GM19468 (cell line): ENCODE measurements around the gene TMEM248.
"Not testable (repeated sequence)": the region's sequence is repeated elsewhere in the genome, so short reads cannot be mapped to it uniquely, and the experiment has no call there.

Experiments
- ATAC-seq: cut with Tn5 transposase; IDR thresholded peaks from one replicate; pipeline ENCODE4 v1.9.1; 2021; ENCODE audit warnings: mild to moderate bottlenecking, moderate library complexity, moderate number of reproducible peaks; ENCODE audit not compliant: unreplicated experiment; ENCODE audit errors: extremely low read depth

The TMEM248 gene

DNA sequence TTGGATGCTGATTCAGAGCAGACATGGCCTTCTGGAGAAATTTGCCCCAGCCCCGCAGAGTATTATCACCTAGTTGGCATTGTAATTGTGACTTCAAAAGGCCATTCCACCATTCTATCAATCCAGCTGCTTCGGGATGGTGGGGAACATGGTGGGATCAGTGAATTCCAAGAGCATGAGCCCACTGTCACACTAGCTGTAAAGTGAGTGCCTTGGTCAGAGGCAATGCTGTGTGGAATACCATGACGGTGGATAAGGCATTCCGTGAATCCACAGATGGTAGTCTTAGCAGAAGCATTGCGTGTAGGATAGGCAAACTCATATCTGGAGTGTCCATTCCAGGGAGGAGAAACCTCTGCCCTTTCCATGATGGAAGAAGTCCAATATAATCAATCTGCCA, 13.3 kb upstream of the TMEM248 start:
- no peak for ATAC-seq

DNA sequence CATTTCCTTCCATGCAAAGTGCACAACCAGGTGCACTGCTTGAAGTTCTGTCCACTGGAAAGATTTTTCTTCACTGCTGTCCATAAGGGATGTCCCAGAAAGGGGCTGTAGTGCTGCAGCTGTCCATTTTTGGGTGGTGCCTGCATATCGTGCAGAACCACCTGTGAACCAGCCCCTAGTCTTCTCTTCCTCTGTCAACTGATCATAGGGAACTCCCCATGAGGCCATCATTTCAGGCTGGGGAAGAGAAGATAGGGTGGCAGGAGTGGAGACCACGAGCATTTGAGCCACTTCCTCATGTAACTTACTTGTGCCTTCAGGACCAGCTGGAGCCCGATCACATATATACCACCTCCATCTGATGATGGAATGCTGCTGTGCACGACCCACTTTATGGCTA, 12.4 kb upstream of the TMEM248 start:
- ATAC-seq: not testable (repeated sequence)

DNA sequence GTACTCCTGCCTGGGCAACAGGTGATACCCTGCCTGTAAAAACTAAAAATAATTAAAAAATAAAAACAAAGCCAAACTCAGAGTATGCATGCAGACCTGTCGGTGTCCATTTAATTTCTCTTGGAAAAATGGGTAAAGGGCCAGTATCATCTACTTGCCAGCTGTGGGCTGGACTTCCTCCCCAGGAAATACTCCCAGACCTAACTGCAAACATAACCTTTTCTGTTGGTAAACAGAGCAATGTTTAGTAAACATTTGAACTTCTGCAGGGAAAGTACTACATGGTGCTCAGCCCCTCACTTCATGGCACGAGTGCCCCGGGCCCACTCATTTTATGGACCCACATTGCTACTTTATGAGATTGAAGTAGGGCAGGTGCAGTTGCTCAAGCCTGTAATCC, 10.2 kb upstream of the TMEM248 start:
- ATAC-seq: no peak

DNA sequence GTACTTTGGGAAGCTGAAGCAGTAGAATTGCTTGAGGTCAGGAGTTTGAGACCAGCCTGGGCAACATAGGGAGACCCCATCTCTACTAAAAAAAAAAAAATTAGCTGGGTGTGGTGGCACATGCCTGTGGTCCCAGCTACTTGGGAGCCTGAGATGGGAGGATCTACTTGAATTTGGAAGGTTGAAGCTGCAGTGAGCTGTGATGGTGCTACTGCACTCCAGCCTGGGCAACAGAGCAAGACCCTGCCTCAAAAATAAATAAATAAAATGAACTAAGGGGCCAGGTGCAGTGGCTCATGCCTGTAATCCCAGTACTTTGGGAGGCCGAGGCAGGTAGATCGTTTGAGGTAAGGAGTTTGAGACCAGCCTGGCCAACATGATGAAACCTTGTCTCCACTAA, 9.8 kb upstream of the TMEM248 start:
- not testable (repeated sequence) for ATAC-seq

DNA sequence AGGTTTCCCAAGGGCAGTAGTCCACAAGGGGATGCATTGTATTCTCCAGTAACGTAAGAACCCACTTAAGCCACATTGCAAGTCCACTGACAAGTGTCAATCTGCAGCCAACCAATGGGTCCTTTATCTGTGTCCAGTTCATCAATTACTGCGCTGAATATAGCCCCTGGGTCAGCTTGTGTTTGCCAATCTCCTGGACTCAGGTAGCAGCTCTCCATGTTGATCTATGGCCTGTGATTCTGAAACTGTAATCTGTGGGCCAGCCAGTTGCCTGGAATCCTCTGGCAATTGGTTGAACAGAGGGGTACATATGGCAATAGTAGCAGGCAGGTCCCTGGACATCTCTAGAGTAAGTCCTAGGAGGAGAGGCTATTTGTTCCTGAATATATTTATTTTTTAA, 8.8 kb upstream of the TMEM248 start:
- no peak for ATAC-seq

DNA sequence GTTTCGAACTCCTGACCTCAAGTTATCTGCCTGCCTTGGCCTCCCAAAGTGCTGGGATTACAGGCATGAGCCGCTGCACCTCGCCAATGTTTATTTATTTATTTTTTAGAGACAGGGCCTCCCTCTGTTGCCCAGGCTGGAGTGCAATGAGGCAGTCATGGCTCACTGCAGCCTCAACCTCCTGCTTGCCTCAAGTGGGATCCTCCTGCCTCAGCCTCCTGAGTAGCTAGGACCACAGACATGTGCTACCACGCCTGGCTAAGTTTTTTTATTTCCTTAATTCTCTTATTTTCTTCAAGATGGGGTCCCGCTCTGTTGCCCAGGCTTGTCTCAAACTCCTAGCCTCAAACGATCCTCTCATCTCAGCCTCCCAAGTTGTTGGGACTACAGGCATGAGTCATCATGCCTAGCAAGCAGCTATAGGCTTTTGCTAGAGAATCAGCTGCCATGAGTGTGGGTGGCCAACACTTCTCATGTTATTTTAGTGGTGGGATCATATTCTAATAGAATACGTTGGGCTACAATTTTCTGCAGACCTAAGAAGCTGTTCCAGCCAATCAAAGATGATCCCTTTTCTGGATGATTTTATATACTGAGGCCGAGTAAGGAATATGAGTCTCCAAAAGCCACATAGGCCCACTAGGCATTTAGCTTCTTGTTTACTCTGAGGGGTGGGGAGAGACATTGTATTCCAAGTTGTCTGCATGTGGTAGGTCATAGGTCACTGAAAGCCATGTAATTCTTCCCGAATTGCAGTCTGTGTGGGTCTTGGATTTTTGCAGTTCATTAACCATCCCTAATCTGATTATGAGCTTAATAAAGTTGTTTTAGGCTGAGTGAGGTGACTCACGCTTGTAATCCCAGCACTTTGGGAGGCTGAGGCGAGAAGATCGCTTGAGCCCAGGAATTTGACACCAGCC, 7.6 kb upstream of the TMEM248 start:
- no peak for ATAC-seq

DNA sequence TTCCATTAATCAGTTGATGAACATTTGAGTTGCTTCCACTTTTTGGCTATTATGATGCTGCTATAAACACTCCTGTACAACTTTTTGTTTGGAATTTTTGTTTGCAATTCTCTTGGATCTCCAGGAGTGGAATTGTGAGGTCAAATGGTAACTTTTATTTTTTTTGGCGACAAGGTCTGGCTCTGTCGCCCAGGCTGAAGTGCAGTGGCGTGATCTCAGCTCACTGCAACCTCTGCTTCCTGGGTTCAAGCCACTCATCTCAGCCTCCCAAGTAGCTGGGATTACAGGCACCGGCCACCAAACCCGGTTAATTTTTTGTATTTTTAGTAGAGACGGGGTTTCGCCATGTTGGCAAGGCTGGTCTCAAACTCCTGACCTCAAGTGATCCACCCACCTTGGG, 3.1 kb upstream of the TMEM248 start:
- not testable (repeated sequence) for ATAC-seq

DNA sequence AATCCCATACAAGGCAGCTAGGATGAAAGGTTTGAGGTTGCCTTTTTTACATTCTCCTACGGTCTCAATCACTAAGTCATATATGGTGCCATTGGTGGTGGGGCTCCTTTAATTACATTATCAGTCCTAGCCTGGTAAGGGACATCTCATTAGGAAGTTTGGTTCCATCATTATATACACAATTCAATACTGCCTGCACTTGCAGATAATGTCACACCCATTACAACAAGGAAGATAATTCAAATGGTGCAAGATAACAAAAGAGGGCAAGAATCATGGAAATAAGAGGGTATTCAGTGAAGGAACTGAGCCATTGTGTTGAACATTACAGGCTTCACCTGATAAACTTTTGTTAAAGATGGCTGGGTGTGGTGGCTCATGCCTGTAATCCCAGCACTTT, 1.7 kb upstream of the TMEM248 start:
- ATAC-seq: no peak

DNA sequence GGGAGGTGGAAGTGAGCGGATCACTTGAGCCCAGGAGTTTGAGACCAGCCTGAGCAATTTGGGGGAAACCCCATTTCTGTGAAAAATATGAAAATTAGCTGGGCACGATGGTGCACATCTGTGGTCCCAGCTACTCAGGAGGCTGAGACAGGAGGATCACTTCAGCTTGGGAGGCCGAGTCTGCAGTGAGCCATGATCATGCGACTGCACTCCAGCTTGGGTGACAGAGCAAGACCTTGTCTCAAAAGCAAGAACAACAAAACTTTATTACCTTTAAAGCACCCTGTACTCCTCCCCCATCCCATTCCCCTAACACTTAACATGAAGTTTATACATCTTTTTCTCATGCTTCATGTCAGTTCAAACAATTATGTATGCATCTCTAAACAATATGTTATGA, 1.3 kb upstream of the TMEM248 start:
- ATAC-seq: no peak

DNA sequence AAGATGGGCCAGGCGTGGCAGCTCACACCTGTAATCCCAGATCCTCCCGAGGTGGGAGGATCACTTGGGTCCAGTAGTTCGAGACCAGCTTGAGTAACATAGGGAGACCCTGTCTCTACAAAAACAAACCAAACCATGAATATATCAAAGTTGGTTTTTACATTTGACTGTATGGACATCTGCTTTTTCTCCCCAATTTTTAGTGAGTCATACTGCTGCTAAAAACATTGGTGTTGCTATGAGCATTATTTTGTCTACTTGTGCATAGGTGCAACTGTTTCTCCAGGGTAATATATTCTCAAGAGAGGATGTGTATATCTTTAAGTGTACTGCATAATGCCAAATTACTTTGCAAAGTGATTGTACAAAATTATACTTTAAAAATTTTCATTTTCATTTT, 769 bp upstream of the TMEM248 start:
- no peak for ATAC-seq

DNA sequence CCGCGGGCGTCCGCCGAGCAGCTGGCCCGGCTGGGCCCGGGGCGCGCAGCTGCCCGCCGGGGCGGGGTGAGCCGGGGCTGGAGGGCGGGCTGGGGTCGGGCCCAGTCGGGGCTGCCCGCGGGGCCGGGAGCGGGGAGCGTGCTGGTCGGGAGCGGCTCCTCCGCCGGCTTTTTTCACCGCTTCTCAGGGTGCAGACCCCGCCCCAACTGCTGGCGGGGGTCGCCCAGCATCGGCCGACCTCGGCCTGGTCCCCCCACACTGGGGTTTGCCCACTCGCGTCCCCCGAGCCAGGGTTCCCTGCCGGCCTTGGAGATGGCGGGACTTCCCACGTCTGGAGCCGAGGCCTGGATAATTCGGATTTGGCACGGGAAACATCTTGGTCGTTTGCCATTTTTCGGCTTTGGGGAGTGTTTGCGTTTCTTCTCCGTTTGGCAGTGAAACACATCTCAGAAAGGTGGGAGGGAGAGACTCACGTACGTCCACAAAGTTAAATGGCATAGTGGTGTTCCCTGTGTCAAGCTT, 432 bp downstream of the TMEM248 start:
- peak; percentile 15 for ATAC-seq

DNA sequence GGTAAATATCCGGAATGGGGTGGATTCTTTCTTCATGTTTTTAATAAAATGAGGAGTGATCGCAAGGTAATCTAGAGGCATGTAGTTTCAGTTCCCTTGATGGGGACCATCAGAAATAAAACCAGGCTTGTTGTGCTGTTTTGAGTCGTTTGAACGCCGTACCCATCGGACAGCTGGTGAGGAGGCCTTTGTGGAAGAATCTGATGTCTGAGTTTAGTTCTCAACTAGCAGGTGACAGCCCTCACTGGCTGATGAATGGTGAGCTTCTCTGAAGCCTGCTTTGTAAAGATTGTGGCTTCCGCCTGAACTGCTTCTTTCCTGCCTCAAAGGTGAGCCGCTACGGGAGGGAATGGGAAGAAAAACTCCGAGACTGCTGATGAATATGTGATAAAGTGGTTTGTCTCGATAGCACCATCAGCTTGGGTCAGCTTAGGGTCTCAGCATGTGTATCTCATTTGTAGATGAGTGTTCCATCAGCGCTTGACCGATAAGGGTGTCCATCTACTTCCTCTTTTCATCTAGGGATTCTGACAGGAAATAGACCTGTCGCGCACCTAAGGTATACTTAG, 977 bp downstream of the TMEM248 start:
- no peak for ATAC-seq

DNA sequence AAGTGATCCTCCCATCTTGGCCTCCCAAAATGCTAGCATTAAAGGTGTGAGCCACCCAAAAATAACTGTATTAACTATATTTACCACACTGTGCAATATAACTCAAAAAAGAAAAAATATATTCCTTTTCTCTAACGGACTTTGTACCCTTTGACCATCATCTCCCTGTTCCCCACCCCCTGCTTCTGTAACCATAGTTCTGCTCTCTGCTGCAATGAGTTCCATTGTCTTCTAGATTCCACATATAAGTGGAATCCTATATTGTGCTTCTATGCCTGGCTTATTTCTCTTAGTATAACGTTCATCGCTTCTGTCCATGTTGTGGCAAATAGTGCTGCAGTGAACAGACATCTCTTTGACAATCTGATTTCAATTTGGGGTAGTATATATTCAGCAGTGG, 4.2 kb downstream of the TMEM248 start:
- ATAC-seq: no peak

DNA sequence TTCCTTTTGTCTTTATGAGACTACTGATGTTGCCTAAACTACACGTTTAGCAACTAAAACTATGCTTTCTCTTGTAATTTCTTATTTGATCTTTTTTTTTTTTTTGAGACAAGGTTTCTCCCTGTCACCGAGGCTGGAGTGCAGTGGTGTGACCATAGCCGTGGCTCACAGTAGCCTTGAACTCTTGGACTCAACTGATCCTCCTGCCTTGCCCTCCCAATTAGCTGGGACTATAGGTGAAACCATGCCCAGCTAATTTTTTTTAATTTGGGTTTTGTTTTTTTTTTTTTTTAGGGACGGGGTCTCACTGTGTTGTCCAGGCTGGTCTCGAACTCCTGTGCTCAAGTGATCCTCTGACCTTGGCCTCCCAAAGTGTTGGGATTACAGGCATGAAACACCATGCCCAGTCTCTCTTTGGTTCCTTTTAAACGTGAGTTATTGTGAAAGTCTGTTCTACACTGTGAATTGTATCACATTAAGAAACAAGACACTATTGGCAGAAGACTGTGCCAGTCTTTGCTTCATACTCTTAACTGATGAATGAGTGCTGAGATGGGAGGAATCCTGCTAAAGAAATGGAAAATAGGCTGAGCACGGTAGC, 6.4 kb downstream of the TMEM248 start:
- no peak for ATAC-seq

DNA sequence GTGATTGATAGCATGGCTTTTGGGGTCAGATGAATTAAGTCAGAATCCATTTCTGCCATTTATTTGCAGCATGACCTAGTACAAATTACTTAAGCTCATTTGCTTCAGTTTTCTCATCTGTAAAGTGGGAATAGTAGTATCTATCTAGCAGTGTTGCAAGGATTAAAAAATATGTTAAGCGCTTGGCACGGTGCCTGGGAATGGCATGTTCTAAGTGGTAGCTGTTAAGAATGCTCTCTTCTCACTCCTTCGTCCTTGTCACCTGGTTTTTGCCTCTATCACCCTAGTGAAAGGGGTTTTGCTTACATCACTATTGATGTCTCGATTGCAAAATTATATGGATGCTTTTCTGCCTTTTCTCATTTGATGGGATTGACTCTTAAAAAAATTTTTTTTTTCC, 7.4 kb downstream of the TMEM248 start:
- no peak for ATAC-seq

DNA sequence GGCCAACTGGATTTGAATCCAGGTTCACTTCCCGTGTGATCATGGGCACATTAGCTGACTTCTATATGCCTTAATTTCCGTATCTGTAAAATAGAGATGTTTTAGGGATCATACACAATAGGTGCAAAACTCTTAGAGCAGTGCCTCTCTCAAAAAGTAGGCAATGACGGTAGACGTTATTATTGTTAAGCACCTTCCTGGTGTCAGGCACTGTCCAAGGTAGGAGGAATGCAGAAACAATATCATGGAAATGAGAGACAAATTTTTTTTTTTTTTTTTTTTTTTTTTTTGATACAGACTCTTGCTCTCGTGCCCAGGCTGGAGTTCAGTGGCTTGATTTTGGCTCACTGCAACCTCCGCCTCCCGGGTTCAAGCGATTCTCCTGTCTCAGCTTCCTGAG, 8.1 kb downstream of the TMEM248 start:
- no peak for ATAC-seq

DNA sequence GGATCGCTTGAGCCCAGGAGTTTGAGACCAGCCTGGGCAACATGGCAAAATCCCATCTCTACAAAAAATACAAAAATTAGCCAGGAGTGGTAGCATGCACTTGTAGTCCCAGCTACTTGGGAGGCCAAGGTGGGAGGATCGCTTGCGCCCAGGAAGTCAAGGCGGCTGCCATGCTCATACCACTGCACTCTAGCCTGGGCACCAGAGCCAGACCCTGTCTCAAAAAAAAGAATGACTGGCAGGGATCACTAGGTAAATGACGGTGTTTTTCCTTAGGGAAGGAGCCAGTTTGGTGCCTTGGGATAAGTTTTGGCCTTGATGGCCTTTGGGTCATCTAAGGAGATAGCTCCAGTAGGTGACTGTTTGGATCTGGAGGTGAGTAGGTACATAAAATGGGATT, 8.9 kb downstream of the TMEM248 start:
- ATAC-seq: no peak

DNA sequence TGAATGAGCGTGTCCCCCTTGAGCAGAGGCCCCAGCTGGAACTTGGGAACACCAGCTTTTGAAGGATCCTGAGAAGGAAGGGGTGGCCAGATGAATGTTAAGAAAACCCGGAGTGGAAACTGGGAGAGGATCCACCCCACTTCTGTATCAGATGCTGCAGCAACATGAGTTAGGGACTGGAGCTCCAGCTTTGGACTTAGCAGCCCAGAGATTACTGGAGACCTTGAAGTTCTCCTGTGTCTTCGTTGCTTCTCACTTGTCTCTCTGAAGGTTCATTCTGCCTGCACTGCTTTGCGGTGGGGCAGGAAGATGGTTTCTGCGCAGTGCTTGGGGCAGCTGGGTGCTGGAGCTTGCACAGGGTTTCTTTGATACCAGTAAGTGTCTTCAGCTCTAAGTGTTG, 9.3 kb downstream of the TMEM248 start:
- no peak for ATAC-seq

DNA sequence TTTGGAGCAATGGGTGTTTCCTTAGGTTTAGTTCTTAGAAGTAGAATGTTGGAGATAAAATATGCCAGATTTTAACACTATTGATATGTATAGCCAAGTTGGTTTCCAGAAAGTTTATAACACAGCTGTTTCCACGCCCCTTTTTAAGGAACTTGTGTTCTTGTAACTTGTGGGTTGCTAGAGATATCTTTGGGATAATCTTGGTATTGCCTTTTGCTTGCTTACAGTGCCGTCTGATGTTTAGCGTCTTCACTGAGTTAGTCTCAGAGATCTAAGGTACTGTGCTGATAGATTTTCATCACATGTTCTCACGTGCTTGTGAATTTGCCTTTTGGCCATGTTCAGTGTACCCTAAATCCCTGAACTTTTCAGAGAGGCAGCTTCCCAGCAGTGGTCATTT, 12.4 kb downstream of the TMEM248 start:
- ATAC-seq: no peak

DNA sequence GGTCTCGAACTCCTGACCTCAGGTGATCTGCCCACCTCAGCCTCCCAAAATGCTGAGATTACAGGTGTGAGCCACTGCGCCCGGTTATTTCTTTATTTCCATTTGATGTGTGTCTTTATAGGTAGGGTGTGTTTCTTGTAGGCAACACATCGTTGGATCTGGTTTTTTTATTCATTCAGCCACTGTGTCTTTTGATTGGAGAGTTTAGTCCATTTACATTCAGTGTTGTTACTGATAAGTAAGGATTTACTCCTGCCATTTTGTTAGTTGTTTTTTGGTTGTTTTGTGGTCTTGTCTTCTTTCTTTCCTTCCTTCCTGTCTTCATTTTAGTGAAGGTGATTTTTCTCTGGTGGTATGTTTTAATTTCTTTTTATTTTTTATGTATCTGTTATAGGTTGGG, 16.9 kb downstream of the TMEM248 start:
- no peak for ATAC-seq

DNA sequence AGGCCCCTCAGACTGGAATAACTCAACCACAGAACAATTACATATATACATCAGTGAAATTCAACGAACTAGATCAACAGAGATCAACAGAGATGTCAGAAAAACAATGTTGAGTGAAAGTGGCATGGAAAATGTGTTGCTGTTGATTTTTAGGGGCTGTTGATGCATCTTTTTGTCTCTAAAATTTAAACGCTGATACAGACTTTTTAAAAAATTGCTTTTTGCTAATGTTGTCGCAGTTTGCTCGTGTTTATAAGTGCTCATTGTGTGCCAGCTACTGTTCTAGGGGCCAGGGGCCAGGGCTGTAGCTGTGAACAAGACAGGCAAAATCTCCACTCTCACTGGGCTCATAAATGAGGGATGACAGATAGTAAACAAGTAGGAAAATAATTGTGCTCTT, 18.3 kb downstream of the TMEM248 start:
- ATAC-seq: no peak
